K562 (cell line): ENCODE data around the gene HEMK1. TPM values are rescaled to one million over a fixed set of nuclear protein-coding genes. Genes with fewer than 3 reads are reported as not detected.

Experiments
- ATF1 ChIP-seq, 2 experiments: fragments of 450-650 bp in 1 of 2; IDR thresholded peaks; 2 replicates each; pipeline ENCODE4 v1.6.1; 2016; ENCODE audit warnings: missing compliant biosample characterization in 1 of 2, missing genetic modification characterization in 1 of 2
- CHD2 ChIP-seq: IDR thresholded peaks from 2 replicates; pipeline ENCODE4 v1.6.1; 2011; ENCODE audit warnings: low read depth, low read length
- CREB1 ChIP-seq, 2 experiments: sonication (generic) in 1 of 2; formaldehyde crosslinking in 1 of 2; IDR thresholded peaks; 2 replicates each; pipeline versions ENCODE4 v1.6.1 to v1.8.0; 2012 to 2022; ENCODE audit warnings: inconsistent platforms in 1 of 2, mild to moderate bottlenecking in 1 of 2, missing genetic modification reagents in 1 of 2, moderate library complexity in 1 of 2
- GABPB1 ChIP-seq: sonication (generic); formaldehyde crosslinking; IDR thresholded peaks from 2 replicates; pipeline ENCODE4 v1.8.0; 2022; ENCODE audit warnings: mild to moderate bottlenecking, missing genetic modification reagents
- HDAC2 ChIP-seq: fragments of 450-650 bp; IDR thresholded peaks from 2 replicates; pipeline ENCODE4 v1.6.1; 2016; ENCODE audit warnings: mild to moderate bottlenecking
- HINFP ChIP-seq: fragments of 450-650 bp; conservative IDR thresholded peaks from 2 replicates; pipeline ENCODE4 v1.6.1; 2016; ENCODE audit warnings: missing genetic modification characterization, low read depth, mild to moderate bottlenecking, control low read depth, missing compliant biosample characterization
- HMG20A ChIP-seq: fragments of 450-650 bp; formaldehyde crosslinking; conservative IDR thresholded peaks from 2 replicates; pipeline ENCODE4 v1.4.0; 2020; ENCODE audit warnings: mild to moderate bottlenecking, mixed read lengths
- IFI16 ChIP-seq: fragments of 250-450 bp; sonication (Bioruptor Pico); IDR thresholded peaks from 2 replicates; pipeline ENCODE4 v2.1.2; 2022; ENCODE audit warnings: mild to moderate bottlenecking, inconsistent platforms
- KDM1A ChIP-seq, 2 experiments: fragments of 450-650 bp; IDR thresholded peaks; 2 replicates each; pipeline ENCODE4 v1.6.1; 2016; ENCODE audit warnings: mild to moderate bottlenecking in 2 of 2
- KDM5B ChIP-seq: fragments of 200-600 bp; sonication (generic); IDR thresholded peaks from 2 replicates; pipeline ENCODE4 v1.6.1; 2012; ENCODE audit warnings: low read depth, mild to moderate bottlenecking, moderate library complexity, low read length, control low read depth, inconsistent platforms; ENCODE audit not compliant: insufficient replicate concordance
- MBD2 ChIP-seq: sonication (generic); IDR thresholded peaks from 2 replicates; pipeline ENCODE4 v1.6.1; 2016; ENCODE audit warnings: low read depth, borderline replicate concordance
- POLR2G ChIP-seq: fragments of 200-400 bp; formaldehyde crosslinking; IDR thresholded peaks from 2 replicates; pipeline ENCODE4 v1.6.1; 2017; ENCODE audit warnings: low read depth, mild to moderate bottlenecking, antibody characterized with exemption, low read length, moderate library complexity
- STAG1 ChIP-seq: sonication (generic); formaldehyde crosslinking; IDR thresholded peaks from 2 replicates; pipeline ENCODE4 v1.5.0; 2020; ENCODE audit warnings: missing genetic modification reagents, borderline replicate concordance
- ZNF780A ChIP-seq: fragments of 250-450 bp; sonication (Bioruptor Pico); IDR thresholded peaks from 2 replicates; pipeline ENCODE4 v1.5.0; 2021; ENCODE audit warnings: mild to moderate bottlenecking
- polyA plus RNA-seq, 8 experiments: library from polyadenylated mRNA; depleted of rRNA in 4 of 8; stranded (reverse) in 5 of 8; unstranded in 3 of 8; fragments of >200 nt; fragmentation: Nextera tagmentation in 2 of 8; fragmentation: Illumina TruSeq in 1 of 8; extraction: Ambion mirVana in 2 of 8; extraction: Trizol in 1 of 8; gene quantifications; 2 replicates each; pipeline versions ENCODE4 v1.2.1 to v1.2.3, GENCODE V29; 2011 to 2014; ENCODE audit warnings: inconsistent platforms in 1 of 8, missing spikeins in 1 of 8
- total RNA-seq, 7 experiments: library from RNA; depleted of rRNA in 6 of 7; stranded (reverse); fragments of >200 nt in 6 of 7; fragmentation: Illumina TruSeq in 2 of 7; extraction: Trizol in 2 of 7; gene quantifications; 2 replicates each; pipeline versions ENCODE4 v1.2.1 to v1.2.3, GENCODE V29; 2011 to 2021; ENCODE audit warnings: low replicate concordance in 1 of 7

HEMK1 gene
- total and polyA plus RNA-seq, 9 of the 15 experiments (the other 6 are each of a cell fraction or from before 2014, with no cell fraction given) = 2.0 to 16.8 (median 11.4) TPM

DNA sequence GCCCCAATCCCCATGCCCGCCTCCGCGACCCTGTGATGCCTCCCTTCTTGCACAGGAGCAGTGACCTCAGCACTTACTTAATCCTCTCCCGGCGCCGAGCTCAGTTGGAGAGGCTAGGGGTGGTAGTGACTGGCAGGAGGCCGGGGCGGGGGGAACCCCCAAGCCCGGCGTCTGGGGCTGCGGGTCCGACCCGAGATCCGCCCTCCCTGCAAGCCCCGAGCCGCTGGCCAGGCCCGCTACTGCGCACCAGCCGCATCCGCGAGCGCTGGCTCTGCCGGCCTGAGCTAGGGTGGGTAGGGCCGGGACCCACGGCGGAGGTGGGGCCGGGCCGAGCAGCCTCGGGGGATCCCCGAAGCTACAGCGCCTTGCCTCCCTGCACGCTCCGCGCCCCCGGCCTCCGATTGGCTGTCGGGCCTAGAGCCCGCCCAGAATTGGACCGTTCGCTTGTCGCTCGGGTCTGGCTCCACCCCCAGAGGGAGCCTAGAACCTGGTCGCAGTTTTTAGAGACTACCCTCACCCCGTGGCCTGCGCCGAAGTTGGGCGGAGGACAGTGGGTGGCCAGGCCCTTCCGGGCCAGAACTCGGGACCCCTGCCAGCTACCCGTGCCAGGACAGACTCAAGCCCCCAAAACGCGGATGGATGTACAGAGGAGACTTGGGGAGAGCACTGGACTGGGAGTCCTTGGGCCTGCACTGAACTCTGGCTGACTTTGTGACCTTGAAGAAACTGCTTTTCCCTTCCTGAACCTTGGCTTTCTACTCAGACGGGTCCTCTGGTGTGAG lies 1.7 kb upstream of the HEMK1 start, which contains the start of gene C3orf18 (continued):
- TF ChIP-seq IFI16 (CRISPR knock-in tag) (no peak), CHD2 (peak; percentile 66; the same call in 1 of the 2 replicates), HDAC2 (peak; percentile 46), HINFP (tag) (no peak), ZNF780A (CRISPR knock-in tag) (no peak), POLR2G (peak; percentile 51), KDM1A (IDR thresholded peaks at IDR 0.05) (peak in 1 of 2 experiments; percentile 71; a peak in 2 of 4 replicates), MBD2 (peak; percentile 90), CREB1 (IDR thresholded peaks at IDR 0.05) (no peak), CREB1 (CRISPR knock-in tag; IDR thresholded peaks at IDR 0.05) (0 out of 2 replicates have a peak, but pooled peaks have one; percentile 20), KDM5B (peak; percentile 20), GABPB1 (CRISPR knock-in tag) (0 out of 2 replicates have a peak, but pooled peaks have one; percentile 6), HMG20A (CRISPR knock-in tag) (no peak), ATF1 (CRISPR knock-in tag; IDR thresholded peaks at IDR 0.05) (no peak), ATF1 (tag; IDR thresholded peaks at IDR 0.05) (peak; percentile 47), STAG1 (CRISPR knock-in tag) (no peak)
